Stimulated activated CD8-positive, alpha-beta memory T cell treated with anti-CD3 and anti-CD28 coated beads, Interleukin-12 subunit alpha, Interleukin-12 subunit beta, amount 100 ng/mL, for 4 hours (primary cell): ENCODE data around the gene LRRC17.

Experiments used
- DNase-seq: peaks from one replicate; pipeline ENCODE4 v3.0.0-alpha.2; 2020; ENCODE audit warnings: low read depth

The LRRC17 gene

GRCh38 chr7:102912742-102913141 is at the start of gene LRRC17:
Gene LRRC17, plus strand, starts transcription at chr7:102913000. Its CDS starts 20,914 bp downstream, at chr7:102933914.
- no peak for DNase-seq

GRCh38 chr7:102864958-102865357 is 47.8 kb upstream of the LRRC17 start:
- DNase-seq = no peak

GRCh38 chr7:102866535-102867215 is 46.1 kb upstream of the LRRC17 start:
- no peak for DNase-seq

- DNase-seq = no peak
Measured at GRCh38 chr7:102869195-102869594, 43.6 kb upstream of the LRRC17 start.

GRCh38 chr7:102872460-102872859 is 40.3 kb upstream of the LRRC17 start:
- no peak for DNase-seq

GRCh38 chr7:102873470-102874165 is 39.2 kb upstream of the LRRC17 start:
- DNase-seq = no peak

GRCh38 chr7:102874166-102874829 is 38.5 kb upstream of the LRRC17 start:
- DNase-seq = no peak

GRCh38 chr7:102874966-102875365 is 37.8 kb upstream of the LRRC17 start:
- no peak for DNase-seq

GRCh38 chr7:102875700-102876295 is 37.0 kb upstream of the LRRC17 start:
- no peak for DNase-seq

GRCh38 chr7:102883098-102883860 is 29.5 kb upstream of the LRRC17 start:
- DNase-seq = no peak

GRCh38 chr7:102888561-102889233 is 24.1 kb upstream of the LRRC17 start:
- no peak for DNase-seq

- DNase-seq = no peak
Measured at GRCh38 chr7:102889851-102890250, 22.9 kb upstream of the LRRC17 start.

GRCh38 chr7:102890292-102890970 is 22.4 kb upstream of the LRRC17 start:
- DNase-seq = no peak

GRCh38 chr7:102890971-102891692 is 21.7 kb upstream of the LRRC17 start:
- no peak for DNase-seq

- no peak for DNase-seq
Measured at GRCh38 chr7:102891693-102892261, 21.0 kb upstream of the LRRC17 start.

GRCh38 chr7:102892631-102893278 is 20.0 kb upstream of the LRRC17 start:
- no peak for DNase-seq

GRCh38 chr7:102895602-102896001 is 17.2 kb upstream of the LRRC17 start:
- DNase-seq = no peak

GRCh38 chr7:102896585-102896984 is 16.2 kb upstream of the LRRC17 start:
- no peak for DNase-seq

GRCh38 chr7:102897211-102897631 is 15.6 kb upstream of the LRRC17 start:
- DNase-seq = no peak
